ENCODE data around the gene FBXW12.
A peak's percentile ranks its signal among the peaks of the same experiment; 100 is the strongest.

FBXW12 gene

GRCh38 chr3:48435774-48436476 lies 63.9 kb downstream of the FBXW12 start:
- DNase-seq (ENCODE audit: low spot score) = peak; percentile 87

- DNase-seq (ENCODE audit: low spot score) = no peak
Measured at GRCh38 chr3:48436477-48436787, 64.4 kb downstream of the FBXW12 start.

GRCh38 chr3:48436855-48437254 lies 64.8 kb downstream of the FBXW12 start:
- DNase-seq (ENCODE audit: low spot score) = no peak

GRCh38 chr3:48437812-48438211 lies 65.8 kb downstream of the FBXW12 start:
- no peak for DNase-seq (ENCODE audit: low spot score)

- peak; percentile 98 for DNase-seq (ENCODE audit: low spot score)
Measured at GRCh38 chr3:48439820-48440589, 68.0 kb downstream of the FBXW12 start, which contains the start of the genes CCDC51 and TMA7. Gene CCDC51, minus strand, starts transcription at chr3:48440119. Its CDS starts 4,991 bp downstream, at chr3:48435128. Gene TMA7, plus strand, starts transcription at chr3:48440257. Its CDS starts 40 bp downstream, at chr3:48440297.

- DNase-seq (ENCODE audit: low spot score) = peak; percentile 27
Measured at GRCh38 chr3:48440590-48440958, 68.6 kb downstream of the FBXW12 start.

GRCh38 chr3:48441940-48442339 lies 69.9 kb downstream of the FBXW12 start:
- no peak for DNase-seq (ENCODE audit: low spot score)
